ENCODE results near the gene CCR5AS.

The CCR5AS gene

GRCh38 chr3:46429671-46430070 is 22.8 kb upstream of the CCR5AS start:
- no peak for DNase-seq (ENCODE audit: low spot score)
- H3K36me3 ChIP-seq: no peaks in the 10 kb centered on the region
- no peak overlapping the region for H3K27ac ChIP-seq
- Mint-ChIP-seq H3K4me1 (peaks cover 3% of the 10 kb centered on the region), H3K4me3 (no peak overlapping the region), H3K27ac (no peak overlapping the region), H3K27me3 (ENCODE audit: insufficient read depth, low read depth) (peaks cover 10% of the 10 kb centered on the region), H3K36me3 (no peaks in the 10 kb centered on the region), H3K9me3 (peaks cover 13% of the 10 kb centered on the region)
- TF ChIP-seq EZH2phosphoT487 (IDR thresholded peaks at IDR 0.05) (no peak), EZH2 (IDR thresholded peaks at IDR 0.05) (no peak), CTCF (IDR thresholded peaks at IDR 0.05) (no peak)
- H3K4me3 ChIP-seq: no peak overlapping the region
- no peaks in the 10 kb centered on the region for H3F3A ChIP-seq (ENCODE audit: low read depth)
- no peak overlapping the region for H3K4me2 ChIP-seq
- no peaks in the 10 kb centered on the region for H3K79me2 ChIP-seq (ENCODE audit: low read depth)
- H3K27me3 ChIP-seq: no peaks in the 10 kb centered on the region
- no peaks in the 10 kb centered on the region for H3K4me1 ChIP-seq
- H3K9ac ChIP-seq: no peak overlapping the region
- H2AFZ ChIP-seq (replicated peaks): no peak overlapping the region
- no peaks in the 10 kb centered on the region for H4K20me1 ChIP-seq (ENCODE audit: low read depth)
- peaks cover 7% of the 10 kb centered on the region for H3K9me3 ChIP-seq (ENCODE audit: low read depth)

GRCh38 chr3:46429250-46429649 is 22.4 kb upstream of the CCR5AS start:
- Histone ChIP-seq H3K4me1 (no peaks in the 10 kb centered on the region), H3K27me3 (no peaks in the 10 kb centered on the region), H3F3A (ENCODE audit: low read depth) (no peaks in the 10 kb centered on the region), H4K20me1 (ENCODE audit: low read depth) (no peaks in the 10 kb centered on the region), H3K9me3 (ENCODE audit: low read depth) (peaks cover 7% of the 10 kb centered on the region), H3K27ac (no peak overlapping the region), H3K9ac (no peak overlapping the region), H3K4me3 (no peak overlapping the region), H2AFZ (replicated peaks) (no peak overlapping the region), H3K4me2 (no peak overlapping the region), H3K36me3 (no peaks in the 10 kb centered on the region), H3K79me2 (ENCODE audit: low read depth) (no peaks in the 10 kb centered on the region)
- H3K27ac Mint-ChIP-seq: no peak overlapping the region
- DNase-seq (ENCODE audit: low spot score): no peak
- peaks cover 3% of the 10 kb centered on the region for H3K4me1 Mint-ChIP-seq
- no peaks in the 10 kb centered on the region for H3K36me3 Mint-ChIP-seq
- TF ChIP-seq EZH2 (IDR thresholded peaks at IDR 0.05): no peak
- no peak for TF ChIP-seq EZH2phosphoT487 (IDR thresholded peaks at IDR 0.05)
- no peak for TF ChIP-seq CTCF (IDR thresholded peaks at IDR 0.05)
- H3K4me3 Mint-ChIP-seq: no peak overlapping the region
- peaks cover 13% of the 10 kb centered on the region for H3K9me3 Mint-ChIP-seq
- H3K27me3 Mint-ChIP-seq (ENCODE audit: insufficient read depth, low read depth): peaks cover 8% of the 10 kb centered on the region

- Histone ChIP-seq H3K9me3 (ENCODE audit: low read depth) (peaks cover 7% of the 10 kb centered on the region), H3F3A (ENCODE audit: low read depth) (no peaks in the 10 kb centered on the region), H3K4me2 (no peak overlapping the region), H4K20me1 (ENCODE audit: low read depth) (no peaks in the 10 kb centered on the region), H3K79me2 (ENCODE audit: low read depth) (no peaks in the 10 kb centered on the region), H3K4me1 (no peaks in the 10 kb centered on the region), H3K4me3 (no peak overlapping the region), H3K36me3 (no peaks in the 10 kb centered on the region), H3K27ac (no peak overlapping the region), H2AFZ (replicated peaks) (no peak overlapping the region), H3K27me3 (no peaks in the 10 kb centered on the region), H3K9ac (no peak overlapping the region)
- peaks cover 6% of the 10 kb centered on the region for H3K27me3 Mint-ChIP-seq (ENCODE audit: insufficient read depth, low read depth)
- no peak overlapping the region for H3K4me3 Mint-ChIP-seq
- peaks cover 11% of the 10 kb centered on the region for H3K9me3 Mint-ChIP-seq
- H3K36me3 Mint-ChIP-seq: no peaks in the 10 kb centered on the region
- no peak for TF ChIP-seq EZH2phosphoT487 (IDR thresholded peaks at IDR 0.05)
- no peak for TF ChIP-seq CTCF (IDR thresholded peaks at IDR 0.05)
- no peak for TF ChIP-seq EZH2 (IDR thresholded peaks at IDR 0.05)
- H3K27ac Mint-ChIP-seq: no peak overlapping the region
- peaks cover 3% of the 10 kb centered on the region for H3K4me1 Mint-ChIP-seq
- no peak for DNase-seq (ENCODE audit: low spot score)
These were observed 21.3 kb upstream of the CCR5AS start for GRCh38 chr3:46427916-46428833.

Data from neural progenitor cell (in vitro differentiated cells).